ENCODE results near the gene KCNH5.

KCNH5 gene

GRCh38 chr14:63006531-63006930 is 38.7 kb downstream of the KCNH5 start:
- no peak for DNase-seq (ENCODE audit: low read depth)

GRCh38 chr14:62994096-62994495 is 51.2 kb downstream of the KCNH5 start:
- no peak for DNase-seq (ENCODE audit: low read depth)

- no peak for DNase-seq (ENCODE audit: low read depth)
Observed at GRCh38 chr14:62988967-62989366, 56.3 kb downstream of the KCNH5 start.

GRCh38 chr14:62983821-62984220 is 61.4 kb downstream of the KCNH5 start:
- no peak for DNase-seq (ENCODE audit: low read depth)

- no peak for DNase-seq (ENCODE audit: low read depth)
Observed at GRCh38 chr14:62980693-62981092, 64.6 kb downstream of the KCNH5 start.

GRCh38 chr14:62957562-62957961 is 87.7 kb downstream of the KCNH5 start:
- no peak for DNase-seq (ENCODE audit: low read depth)

GRCh38 chr14:62956413-62956812 is 88.8 kb downstream of the KCNH5 start:
- DNase-seq (ENCODE audit: low read depth), result no peak

- DNase-seq (ENCODE audit: low read depth), result no peak
Observed at GRCh38 chr14:62954165-62954564, 91.1 kb downstream of the KCNH5 start.

- no peak for DNase-seq (ENCODE audit: low read depth)
Observed at GRCh38 chr14:62952226-62952625, 93.0 kb downstream of the KCNH5 start.

- DNase-seq (ENCODE audit: low read depth), result no peak
Observed at GRCh38 chr14:62947301-62947700, 98.0 kb downstream of the KCNH5 start.

GRCh38 chr14:62946221-62946620 is 99.0 kb downstream of the KCNH5 start:
- DNase-seq (ENCODE audit: low read depth), result no peak

- DNase-seq (ENCODE audit: low read depth), result no peak
Observed at GRCh38 chr14:62943202-62943601, 102.1 kb downstream of the KCNH5 start.

GRCh38 chr14:62939970-62940369 is 105.3 kb downstream of the KCNH5 start:
- no peak for DNase-seq (ENCODE audit: low read depth)

- DNase-seq (ENCODE audit: low read depth), result no peak
Observed at GRCh38 chr14:62938778-62939177, 106.5 kb downstream of the KCNH5 start.

- DNase-seq (ENCODE audit: low read depth), result no peak
Observed at GRCh38 chr14:62934439-62934838, 110.8 kb downstream of the KCNH5 start.

GRCh38 chr14:62921466-62921865 is 123.8 kb downstream of the KCNH5 start:
- DNase-seq (ENCODE audit: low read depth), result no peak

- no peak for DNase-seq (ENCODE audit: low read depth)
Observed at GRCh38 chr14:62916551-62916950, 128.7 kb downstream of the KCNH5 start.

- DNase-seq (ENCODE audit: low read depth), result no peak
Observed at GRCh38 chr14:62914873-62915272, 130.4 kb downstream of the KCNH5 start.

- no peak for DNase-seq (ENCODE audit: low read depth)
Observed at GRCh38 chr14:62914025-62914424, 131.2 kb downstream of the KCNH5 start.

- DNase-seq (ENCODE audit: low read depth), result no peak
Observed at GRCh38 chr14:62908506-62908905, 136.8 kb downstream of the KCNH5 start.

GRCh38 chr14:62905566-62905965 is 139.7 kb downstream of the KCNH5 start:
- DNase-seq (ENCODE audit: low read depth), result no peak

- no peak for DNase-seq (ENCODE audit: low read depth)
Observed at GRCh38 chr14:62897771-62898170, 147.5 kb downstream of the KCNH5 start.

GRCh38 chr14:62896932-62897456 is 148.3 kb downstream of the KCNH5 start:
- DNase-seq (ENCODE audit: low read depth), result no peak

- no peak for DNase-seq (ENCODE audit: low read depth)
Observed at GRCh38 chr14:62894736-62895135, 150.5 kb downstream of the KCNH5 start.

- no peak for DNase-seq (ENCODE audit: low read depth)
Observed at GRCh38 chr14:62889364-62889763, 155.9 kb downstream of the KCNH5 start.

Measured in activated T-cell treated with anti-CD3 and anti-CD28 coated beads for 48 hours (primary cell).